Peyer's patch (tissue), 4 donors: ENCODE results near the gene SAMHD1. TPM values are rescaled to one million over a fixed set of nuclear protein-coding genes. Genes with fewer than 3 reads are reported as not detected.
A peak's percentile ranks its signal among the peaks of the same experiment; 100 is the strongest.
"Not testable (repeated sequence)": the region's sequence is repeated elsewhere in the genome, so short reads cannot be mapped to it uniquely, and the experiment has no call there.

ENCODE experiments used
- DNase-seq, 3 donors: peaks; one replicate each; pipeline ENCODE4 v3.0.0-alpha.2; 2017 to 2019
- H3K27ac ChIP-seq, 4 donors: fragments of 200-600 bp; sonication (generic); one replicate each; pipeline ENCODE4 v1.5.1; 2016 to 2019
- H3K27me3 ChIP-seq, 2 donors: fragments of 200-600 bp; sonication (generic); one replicate each; pipeline ENCODE4 v1.5.1; 2019
- H3K36me3 ChIP-seq, 3 donors: fragments of 200-600 bp; sonication (generic); one replicate each; pipeline ENCODE4 v1.5.1; 2016 to 2019
- H3K4me1 ChIP-seq, 4 donors: fragments of 200-600 bp; sonication (generic); one replicate each; pipeline ENCODE4 v1.5.1; 2016 to 2019
- H3K4me3 ChIP-seq, 4 donors: fragments of 200-600 bp; sonication (generic); 1 replicate in 3 of 4; 2 replicates in 1 of 4; pipeline ENCODE4 v1.5.1; 2016 to 2019; ENCODE audit warnings: mild to moderate bottlenecking in 1 of 4
- H3K9me3 ChIP-seq, 4 donors: fragments of 200-600 bp; sonication (generic); one replicate each; pipeline ENCODE4 v1.5.1; 2016 to 2019; ENCODE audit warnings: mild to moderate bottlenecking in 1 of 4
- CTCF ChIP-seq, 6 experiments: fragments of 450-650 bp in 4 of 6; fragments of 200-600 bp in 2 of 6; sonication (generic) in 1 of 6; IDR thresholded peaks; one replicate each; pipeline ENCODE4 v1.5.1; 2017 to 2019; ENCODE audit warnings: antibody characterized with exemption in 6 of 6, mild to moderate bottlenecking in 3 of 6, moderate library complexity in 1 of 6
- POLR2A ChIP-seq, 2 donors: fragments of 450-650 bp; IDR thresholded peaks; one replicate each; pipeline ENCODE4 v1.5.1; 2017; ENCODE audit warnings: antibody characterized with exemption in 2 of 2, mild to moderate bottlenecking in 2 of 2, moderate library complexity in 2 of 2
- total RNA-seq, 4 donors: library from RNA; depleted of rRNA; stranded (reverse); fragments of >200 nt; gene quantifications; one replicate each; pipeline ENCODE4 v1.1.0, GENCODE V29; 2016

The SAMHD1 gene
- total RNA-seq, 4 donors from 2014 or later, result 26.4 to 195 (median 77.5) TPM

GRCh38 chr20:36881331-36881730, 70.2 kb downstream of the SAMHD1 start:
- Histone ChIP-seq H3K9me3 (no peaks in the 10 kb centered on the region), H3K4me1 (peaks cover 0 to 19% (median 0%) of the 10 kb centered on the region in 4 donors), H3K27me3 (no peaks in the 10 kb centered on the region), H3K4me3 (no peak overlapping the region), H3K27ac (peak overlapping the region in 3 of 4 donors; percentile 51 to 96 (median 76)), H3K36me3 (no peaks in the 10 kb centered on the region)
- DNase-seq, result no peak
- TF ChIP-seq POLR2A (IDR thresholded peaks at IDR 0.05) (no peak), CTCF (IDR thresholded peaks at IDR 0.05) (no peak)

- DNase-seq, result no peak
- peak overlapping the region in 2 of 4 donors; percentile 76 to 96 for H3K27ac ChIP-seq
- H3K27me3 ChIP-seq, result no peaks in the 10 kb centered on the region
- no peak overlapping the region for H3K4me3 ChIP-seq
- no peaks in the 10 kb centered on the region for H3K36me3 ChIP-seq
- H3K9me3 ChIP-seq, result no peaks in the 10 kb centered on the region
- H3K4me1 ChIP-seq, result peaks cover 0 to 19% (median 0%) of the 10 kb centered on the region in 4 donors
- TF ChIP-seq CTCF (IDR thresholded peaks at IDR 0.05), result no peak
- no peak for TF ChIP-seq POLR2A (IDR thresholded peaks at IDR 0.05)
Measured at GRCh38 chr20:36880741-36881250, 70.7 kb downstream of the SAMHD1 start.

- Histone ChIP-seq H3K27me3 (no peaks in the 10 kb centered on the region), H3K27ac (no peak overlapping the region), H3K4me3 (no peak overlapping the region), H3K36me3 (no peaks in the 10 kb centered on the region), H3K4me1 (peaks cover 0 to 27% (median 0%) of the 10 kb centered on the region in 4 donors), H3K9me3 (no peaks in the 10 kb centered on the region)
- TF ChIP-seq POLR2A (IDR thresholded peaks at IDR 0.05), result no peak
- DNase-seq, result no peak
Measured at GRCh38 chr20:36878941-36879340, 72.6 kb downstream of the SAMHD1 start.

- H3K4me3 ChIP-seq, result peak overlapping the region in 3 of 4 donors; percentile 6 to 60 (median 52)
- H3K27ac ChIP-seq, result peak overlapping the region in 3 of 4 donors; percentile 75 to 95 (median 87)
- TF ChIP-seq CTCF (IDR thresholded peaks at IDR 0.05), result no peak
- no peak for TF ChIP-seq POLR2A (IDR thresholded peaks at IDR 0.05)
Measured at GRCh38 chr20:36876473-36876833, 75.1 kb downstream of the SAMHD1 start.

GRCh38 chr20:36875702-36876472, 75.6 kb downstream of the SAMHD1 start, which contains the start of gene TLDC2:
Gene TLDC2 (plus strand): TSS chr20:36876138. CDS start chr20:36876175, 37 bp downstream.
- TF ChIP-seq POLR2A (IDR thresholded peaks at IDR 0.05) (peak; percentile 97 to 99), CTCF (IDR thresholded peaks at IDR 0.05) (no peak)
- Histone ChIP-seq H3K9me3 (no peaks in the 10 kb centered on the region), H3K36me3 (no peaks in the 10 kb centered on the region), H3K4me1 (peaks cover 0 to 23% (median 0%) of the 10 kb centered on the region in 4 donors), H3K4me3 (peak within 1 kb of the TSS in 3 of 4 donors; percentile 6 to 60 (median 52)), H3K27me3 (no peaks in the 10 kb centered on the region), H3K27ac (peak within 1 kb of the TSS in 3 of 4 donors; percentile 75 to 95 (median 87))
- DNase-seq, result peak in 2 of 3 donors; percentile 91 to 94

More at GRCh38 chr20:36876473-36876833, 75.1 kb downstream of the SAMHD1 start:
- peaks cover 0 to 23% (median 0%) of the 10 kb centered on the region in 4 donors for H3K4me1 ChIP-seq
- no peaks in the 10 kb centered on the region for H3K27me3 ChIP-seq
- DNase-seq, result no peak
- H3K9me3 ChIP-seq, result no peaks in the 10 kb centered on the region
- H3K36me3 ChIP-seq, result no peaks in the 10 kb centered on the region

- H3K9me3 ChIP-seq, result not testable (repeated sequence)
- peak overlapping the region in 3 of 4 donors; percentile 75 to 95 (median 87) for H3K27ac ChIP-seq
Measured at GRCh38 chr20:36875093-36875492, 76.4 kb downstream of the SAMHD1 start.

More at GRCh38 chr20:36875093-36875492, 76.4 kb downstream of the SAMHD1 start:
- not testable (repeated sequence) for H3K4me3 ChIP-seq, H3K36me3 ChIP-seq, DNase-seq, H3K27me3 ChIP-seq
- H3K4me1 ChIP-seq, result peaks cover 0 to 23% (median 0%) of the 10 kb centered on the region in 4 donors
